Stomach smooth muscle (tissue), 2 donors: ENCODE data around the gene RABEP1.
"Not testable (repeated sequence)": the region's sequence is repeated elsewhere in the genome, so short reads cannot be mapped to it uniquely, and the experiment has no call there.

Experiments used
- H3K27ac ChIP-seq: one replicate; pipeline ENCODE4 v1.7.0; 2013; ENCODE audit warnings: mild to moderate bottlenecking, low read length, inconsistent platforms
- H3K27me3 ChIP-seq, 2 donors: one replicate each; pipeline ENCODE4 v1.7.0; 2013; ENCODE audit warnings: low read length in 2 of 2; ENCODE audit not compliant: insufficient read depth in 2 of 2, control insufficient read depth in 1 of 2
- H3K36me3 ChIP-seq, 2 donors: one replicate each; pipeline ENCODE4 v1.7.0; 2013; ENCODE audit warnings: low read length in 2 of 2; ENCODE audit not compliant: control insufficient read depth in 2 of 2, insufficient read depth in 2 of 2
- H3K4me1 ChIP-seq: one replicate; pipeline ENCODE4 v1.7.0; 2013; ENCODE audit warnings: low read length; ENCODE audit not compliant: control insufficient read depth, insufficient read depth
- H3K4me3 ChIP-seq, 2 donors: one replicate each; pipeline ENCODE4 v1.7.0; 2013; ENCODE audit warnings: low read length in 2 of 2
- H3K9ac ChIP-seq, 2 donors: one replicate each; pipeline ENCODE4 v1.7.0; 2013; ENCODE audit warnings: low read length in 2 of 2, mild to moderate bottlenecking in 1 of 2
- H3K9me3 ChIP-seq, 2 donors: one replicate each; pipeline ENCODE4 v1.7.0; 2013; ENCODE audit warnings: low read length in 2 of 2; ENCODE audit not compliant: control insufficient read depth in 2 of 2
- donor health status: healthy.
- donor health status: Pancreatic carcinoma.

Gene RABEP1

GRCh38 chr17:5281814-5282641 lies at the start of gene RABEP1:
Gene RABEP1 (plus strand): TSS chr17:5282284. CDS start chr17:5282487, 203 bp downstream.
- Histone ChIP-seq H3K36me3 (no peaks in the 10 kb centered on the region), H3K9me3 (no peaks in the 10 kb centered on the region), H3K9ac (peak within 1 kb of the TSS; percentile 65 to 77), H3K27me3 (no peaks in the 10 kb centered on the region), H3K27ac (peak within 1 kb of the TSS; percentile 55), H3K4me1 (peaks cover 2% of the 10 kb centered on the region), H3K4me3 (peak within 1 kb of the TSS; percentile 71 to 76)

GRCh38 chr17:5233492-5233891 lies 48.6 kb upstream of the RABEP1 start:
- not testable (repeated sequence) for H3K9me3 ChIP-seq, H3K36me3 ChIP-seq, H3K9ac ChIP-seq, H3K27ac ChIP-seq, H3K27me3 ChIP-seq, H3K4me1 ChIP-seq, H3K4me3 ChIP-seq

GRCh38 chr17:5234645-5235576 lies 47.2 kb upstream of the RABEP1 start, which contains the start of gene SCIMP:
Gene SCIMP (minus strand): TSS chr17:5234860. CDS start chr17:5234755, 105 bp downstream.
- Histone ChIP-seq H3K27me3 (no peaks in the 10 kb centered on the region), H3K36me3 (peaks cover 0 to 6% of the 10 kb centered on the region in 2 donors), H3K27ac (no peak within 1 kb of the TSS), H3K9ac (no peak within 1 kb of the TSS), H3K4me1 (no peaks in the 10 kb centered on the region), H3K9me3 (no peaks in the 10 kb centered on the region), H3K4me3 (no peak within 1 kb of the TSS)

GRCh38 chr17:5236938-5237540 lies 45.0 kb upstream of the RABEP1 start:
- Histone ChIP-seq H3K27me3 (peaks cover 0 to 3% of the 10 kb centered on the region in 2 donors), H3K36me3 (no peaks in the 10 kb centered on the region), H3K9ac (no peak overlapping the region), H3K4me1 (no peaks in the 10 kb centered on the region), H3K4me3 (no peak overlapping the region), H3K9me3 (no peaks in the 10 kb centered on the region), H3K27ac (no peak overlapping the region)

- Histone ChIP-seq H3K27me3 (peaks cover 0 to 3% of the 10 kb centered on the region in 2 donors), H3K4me1 (no peaks in the 10 kb centered on the region), H3K4me3 (no peak overlapping the region), H3K9me3 (no peaks in the 10 kb centered on the region), H3K9ac (no peak overlapping the region), H3K36me3 (no peaks in the 10 kb centered on the region), H3K27ac (no peak overlapping the region)
Observed at GRCh38 chr17:5237541-5238016, 44.5 kb upstream of the RABEP1 start.

- no peak overlapping the region for H3K4me3 ChIP-seq
- H3K9me3 ChIP-seq, result no peaks in the 10 kb centered on the region
- no peak overlapping the region for H3K27ac ChIP-seq
- H3K4me1 ChIP-seq, result no peaks in the 10 kb centered on the region
- no peak overlapping the region for H3K9ac ChIP-seq
- H3K27me3 ChIP-seq, result peaks cover 0 to 3% of the 10 kb centered on the region in 2 donors
- no peaks in the 10 kb centered on the region for H3K36me3 ChIP-seq
Observed at GRCh38 chr17:5238333-5238732, 43.8 kb upstream of the RABEP1 start.

GRCh38 chr17:5239769-5240168 lies 42.3 kb upstream of the RABEP1 start:
- H3K27me3 ChIP-seq, H3K9me3 ChIP-seq, H3K27ac ChIP-seq, H3K4me3 ChIP-seq, H3K9ac ChIP-seq, H3K4me1 ChIP-seq, H3K36me3 ChIP-seq: not testable (repeated sequence)

GRCh38 chr17:5241861-5242671 lies 40.0 kb upstream of the RABEP1 start:
- no peaks in the 10 kb centered on the region for H3K4me1 ChIP-seq
- H3K27ac ChIP-seq, result no peak overlapping the region

GRCh38 chr17:5247621-5248020 lies 34.5 kb upstream of the RABEP1 start:
- Histone ChIP-seq H3K4me3 (no peak overlapping the region), H3K9me3 (no peaks in the 10 kb centered on the region), H3K4me1 (no peaks in the 10 kb centered on the region), H3K27me3 (peaks cover 3 to 4% of the 10 kb centered on the region in 2 donors), H3K36me3 (no peaks in the 10 kb centered on the region), H3K27ac (no peak overlapping the region), H3K9ac (no peak overlapping the region)

More at GRCh38 chr17:5241861-5242671, 40.0 kb upstream of the RABEP1 start:
- H3K4me3 ChIP-seq, result no peak overlapping the region
- no peaks in the 10 kb centered on the region for H3K9me3 ChIP-seq
- peaks cover 0 to 4% of the 10 kb centered on the region in 2 donors for H3K27me3 ChIP-seq
- no peak overlapping the region for H3K9ac ChIP-seq
- H3K36me3 ChIP-seq, result no peaks in the 10 kb centered on the region
